HEK293 (cell line): ENCODE results near the gene STRN3.

Experiments
- CTCF ChIA-PET: fragments of 350-600 bp; formaldehyde crosslinking; extraction: SDS; loops from one replicate; lab custom pipeline; 2021; ENCODE audit warnings: antibody characterized with exemption; lab: Yijun Ruan, JAX
- POLR2A ChIA-PET: fragments of 300-600 bp; formaldehyde crosslinking; extraction: SDS; loops from one replicate; lab custom pipeline; 2020; ENCODE audit warnings: antibody characterized with exemption, inconsistent platforms; lab: Yijun Ruan, JAX
- H3K27ac ChIP-seq: fragments of 200-500 bp; sonication (Bioruptor generic); 2 replicates; pipeline ENCODE4 v1.5.1; 2014; ENCODE audit warnings: low read depth, low read length, control low read depth, inconsistent platforms; ENCODE audit errors: extremely low read depth
- H3K36me3 ChIP-seq, 2 experiments: fragments of 200-500 bp in 1 of 2; sonication (Bioruptor generic) in 1 of 2; 1 replicate in 1 of 2; 2 replicates in 1 of 2; pipeline ENCODE4 v1.5.1; 2014 to 2017; ENCODE audit warnings: inconsistent platforms in 2 of 2, low read length in 2 of 2; ENCODE audit not compliant: control insufficient read depth in 2 of 2, insufficient read depth in 1 of 2
- H3K4me1 ChIP-seq: fragments of 200-500 bp; sonication (Bioruptor generic); 2 replicates; pipeline ENCODE4 v1.5.1; 2014; ENCODE audit warnings: mild to moderate bottlenecking, low read length, inconsistent platforms; ENCODE audit not compliant: control insufficient read depth, insufficient read depth
- H3K4me3 ChIP-seq: 2 replicates; pipeline ENCODE4 v1.5.1; 2011; ENCODE audit warnings: low read depth, mild to moderate bottlenecking, control low read depth, low read length, moderate library complexity
- H3K9me3 ChIP-seq: fragments of 200-500 bp; sonication (Bioruptor generic); 2 replicates; pipeline ENCODE4 v1.5.1; 2014; ENCODE audit warnings: low read depth, low read length, inconsistent platforms; ENCODE audit not compliant: control insufficient read depth, insufficient read depth
- FEZF1 ChIP-seq: fragments of 450-650 bp; formaldehyde crosslinking; IDR thresholded peaks from 2 replicates; pipeline ENCODE4 v1.5.1; 2016; ENCODE audit warnings: missing biosample characterization, missing genetic modification characterization
- KLF7 ChIP-seq: fragments of 450-650 bp; formaldehyde crosslinking; IDR thresholded peaks from 2 replicates; pipeline ENCODE4 v1.5.1; 2016; ENCODE audit warnings: missing biosample characterization, missing genetic modification characterization, borderline replicate concordance
- MEIS1 ChIP-seq: sonication (generic); formaldehyde crosslinking; IDR thresholded peaks from 2 replicates; pipeline ENCODE4 v1.8.1; 2022; ENCODE audit warnings: missing genetic modification reagents, mild to moderate bottlenecking, borderline replicate concordance
- OSR2 ChIP-seq: fragments of 450-650 bp; formaldehyde crosslinking; IDR thresholded peaks from 2 replicates; pipeline ENCODE4 v1.5.1; 2016; ENCODE audit warnings: missing biosample characterization, missing genetic modification characterization
- OVOL3 ChIP-seq: fragments of 450-650 bp; formaldehyde crosslinking; IDR thresholded peaks from 2 replicates; pipeline ENCODE4 v1.5.1; 2016; ENCODE audit warnings: missing biosample characterization, missing genetic modification characterization
- YY2 ChIP-seq: fragments of 450-650 bp; formaldehyde crosslinking; IDR thresholded peaks from 2 replicates; pipeline ENCODE4 v1.5.1; 2016; ENCODE audit warnings: missing biosample characterization, missing genetic modification characterization
- ZBTB1 ChIP-seq: fragments of 450-650 bp; formaldehyde crosslinking; IDR thresholded peaks from 2 replicates; pipeline ENCODE4 v1.5.1; 2016; ENCODE audit warnings: missing biosample characterization, missing genetic modification characterization
- ZNF121 ChIP-seq: fragments of 450-650 bp; formaldehyde crosslinking; IDR thresholded peaks from 2 replicates; pipeline ENCODE4 v1.5.1; 2016; ENCODE audit warnings: missing biosample characterization, missing genetic modification characterization
- ZNF146 ChIP-seq: fragments of 450-650 bp; formaldehyde crosslinking; IDR thresholded peaks from 2 replicates; pipeline ENCODE4 v1.5.1; 2016; ENCODE audit warnings: missing biosample characterization, missing genetic modification characterization
- ZNF221 ChIP-seq: fragments of 450-650 bp; formaldehyde crosslinking; IDR thresholded peaks from 2 replicates; pipeline ENCODE4 v1.5.1; 2017; ENCODE audit warnings: missing biosample characterization, missing genetic modification characterization, borderline replicate concordance
- ZNF350 ChIP-seq: fragments of 450-650 bp; formaldehyde crosslinking; IDR thresholded peaks from 2 replicates; pipeline ENCODE4 v1.5.0; 2017; ENCODE audit warnings: missing biosample characterization, mild to moderate bottlenecking, missing genetic modification characterization
- ZNF354C ChIP-seq: fragments of 450-650 bp; formaldehyde crosslinking; IDR thresholded peaks from 2 replicates; pipeline ENCODE4 v1.5.1; 2016; ENCODE audit warnings: missing biosample characterization, missing genetic modification characterization, low read depth, borderline replicate concordance
- ZNF426 ChIP-seq: fragments of 450-650 bp; formaldehyde crosslinking; IDR thresholded peaks from 2 replicates; pipeline ENCODE4 v1.5.1; 2017; ENCODE audit warnings: missing biosample characterization, missing genetic modification characterization, mild to moderate bottlenecking, inconsistent platforms, moderate library complexity
- ZNF529 ChIP-seq: fragments of 450-650 bp; formaldehyde crosslinking; IDR thresholded peaks from 2 replicates; pipeline ENCODE4 v1.5.1; 2017; ENCODE audit warnings: missing genetic modification characterization, missing biosample characterization; ENCODE audit not compliant: insufficient replicate concordance
- ZNF571 ChIP-seq: fragments of 450-650 bp; formaldehyde crosslinking; IDR thresholded peaks from 2 replicates; pipeline ENCODE4 v1.5.0; 2017; ENCODE audit warnings: missing biosample characterization, missing genetic modification characterization
- ZNF596 ChIP-seq: fragments of 450-650 bp; IDR thresholded peaks from 2 replicates; pipeline ENCODE4 v1.5.0; 2018; ENCODE audit warnings: missing biosample characterization, mild to moderate bottlenecking, missing genetic modification characterization, moderate library complexity
- ZNF747 ChIP-seq: fragments of 450-650 bp; formaldehyde crosslinking; IDR thresholded peaks from 2 replicates; pipeline ENCODE4 v1.5.1; 2016; ENCODE audit warnings: missing biosample characterization, missing genetic modification characterization
- ZNF76 ChIP-seq: fragments of 450-650 bp; formaldehyde crosslinking; IDR thresholded peaks from 2 replicates; pipeline ENCODE4; 2016; ENCODE audit warnings: low read depth, missing biosample characterization, missing genetic modification characterization, borderline replicate concordance
- TF ChIP-seq, protein P1 (sequence below): fragments of 450-650 bp; formaldehyde crosslinking; IDR thresholded peaks from 2 replicates; pipeline ENCODE4 v1.5.1; 2017; ENCODE audit warnings: missing biosample characterization, missing genetic modification characterization
- TF ChIP-seq, protein P2 (sequence below): fragments of 450-650 bp; formaldehyde crosslinking; IDR thresholded peaks from 2 replicates; pipeline ENCODE4; 2016; ENCODE audit warnings: missing biosample characterization, missing genetic modification characterization
- TF ChIP-seq, protein P3 (sequence below): fragments of 450-650 bp; formaldehyde crosslinking; IDR thresholded peaks from 2 replicates; pipeline ENCODE4 v1.5.1; 2016; ENCODE audit warnings: missing biosample characterization, missing genetic modification characterization
- TF ChIP-seq, protein P4 (sequence below): fragments of 450-650 bp; formaldehyde crosslinking; IDR thresholded peaks from 2 replicates; pipeline ENCODE4 v1.5.1; 2016; ENCODE audit warnings: missing biosample characterization, missing genetic modification characterization

Gene STRN3

DNA sequence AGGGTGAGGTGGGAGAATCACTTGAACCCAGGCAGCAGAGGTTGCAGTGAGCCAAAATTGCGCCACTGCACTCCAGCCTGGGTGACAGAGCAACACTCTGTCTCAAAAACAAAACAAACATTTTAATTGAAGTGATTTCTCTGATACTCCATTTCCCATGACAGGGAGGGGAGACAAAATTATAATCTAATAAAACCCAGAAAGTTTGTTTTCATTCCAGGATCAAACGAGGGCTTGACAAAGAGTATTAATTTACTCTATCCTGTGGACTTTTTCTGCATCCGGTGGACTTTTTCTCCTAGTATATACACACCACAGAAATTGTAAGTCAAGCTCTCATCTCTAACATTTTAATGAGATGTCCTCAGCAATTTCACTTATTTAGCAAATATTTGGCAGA, 15.2 kb downstream of the STRN3 start:
- Histone ChIP-seq H3K4me1 (peaks cover 5% of the 10 kb centered on the region; the same call in 1 of the 2 replicates), H3K36me3 (peaks cover 6 to 15% of the 10 kb centered on the region in 2 experiments), H3K4me3 (no peak overlapping the region), H3K27ac (no peak overlapping the region), H3K9me3 (no peaks in the 10 kb centered on the region)
- POLR2A ChIA-PET, result interaction anchor here (1.8 kb wide), 1 partner anchor 15 kb away, joined by 8 read pairs; the partner anchor contains the start of genes AP4S1 and STRN3
- CTCF ChIA-PET, result no interaction called here
- TF ChIP-seq, protein P1, sequence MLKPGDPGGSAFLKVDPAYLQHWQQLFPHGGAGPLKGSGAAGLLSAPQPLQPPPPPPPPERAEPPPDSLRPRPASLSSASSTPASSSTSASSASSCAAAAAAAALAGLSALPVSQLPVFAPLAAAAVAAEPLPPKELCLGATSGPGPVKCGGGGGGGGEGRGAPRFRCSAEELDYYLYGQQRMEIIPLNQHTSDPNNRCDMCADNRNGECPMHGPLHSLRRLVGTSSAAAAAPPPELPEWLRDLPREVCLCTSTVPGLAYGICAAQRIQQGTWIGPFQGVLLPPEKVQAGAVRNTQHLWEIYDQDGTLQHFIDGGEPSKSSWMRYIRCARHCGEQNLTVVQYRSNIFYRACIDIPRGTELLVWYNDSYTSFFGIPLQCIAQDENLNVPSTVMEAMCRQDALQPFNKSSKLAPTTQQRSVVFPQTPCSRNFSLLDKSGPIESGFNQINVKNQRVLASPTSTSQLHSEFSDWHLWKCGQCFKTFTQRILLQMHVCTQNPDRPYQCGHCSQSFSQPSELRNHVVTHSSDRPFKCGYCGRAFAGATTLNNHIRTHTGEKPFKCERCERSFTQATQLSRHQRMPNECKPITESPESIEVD (tag by site-specific recombination), result peak; percentile 73
- TF ChIP-seq ZBTB1 (tag by site-specific recombination) (no peak), ZNF571 (tag by site-specific recombination) (no peak), MEIS1 (CRISPR knock-in tag) (no peak), OSR2 (peak; percentile 26; the same call in 1 of the 2 replicates), ZNF221 (tag by site-specific recombination) (no peak), ZNF354C (no peak)
- TF ChIP-seq, protein P2, sequence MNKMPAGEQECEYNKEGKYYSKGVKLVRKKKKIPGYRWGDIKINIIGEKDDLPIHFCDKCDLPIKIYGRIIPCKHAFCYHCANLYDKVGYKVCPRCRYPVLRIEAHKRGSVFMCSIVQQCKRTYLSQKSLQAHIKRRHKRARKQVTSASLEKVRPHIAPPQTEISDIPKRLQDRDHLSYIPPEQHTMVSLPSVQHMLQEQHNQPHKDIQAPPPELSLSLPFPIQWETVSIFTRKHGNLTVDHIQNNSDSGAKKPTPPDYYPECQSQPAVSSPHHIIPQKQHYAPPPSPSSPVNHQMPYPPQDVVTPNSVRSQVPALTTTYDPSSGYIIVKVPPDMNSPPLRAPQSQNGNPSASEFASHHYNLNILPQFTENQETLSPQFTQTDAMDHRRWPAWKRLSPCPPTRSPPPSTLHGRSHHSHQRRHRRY (tag by site-specific recombination), result no peak

DNA sequence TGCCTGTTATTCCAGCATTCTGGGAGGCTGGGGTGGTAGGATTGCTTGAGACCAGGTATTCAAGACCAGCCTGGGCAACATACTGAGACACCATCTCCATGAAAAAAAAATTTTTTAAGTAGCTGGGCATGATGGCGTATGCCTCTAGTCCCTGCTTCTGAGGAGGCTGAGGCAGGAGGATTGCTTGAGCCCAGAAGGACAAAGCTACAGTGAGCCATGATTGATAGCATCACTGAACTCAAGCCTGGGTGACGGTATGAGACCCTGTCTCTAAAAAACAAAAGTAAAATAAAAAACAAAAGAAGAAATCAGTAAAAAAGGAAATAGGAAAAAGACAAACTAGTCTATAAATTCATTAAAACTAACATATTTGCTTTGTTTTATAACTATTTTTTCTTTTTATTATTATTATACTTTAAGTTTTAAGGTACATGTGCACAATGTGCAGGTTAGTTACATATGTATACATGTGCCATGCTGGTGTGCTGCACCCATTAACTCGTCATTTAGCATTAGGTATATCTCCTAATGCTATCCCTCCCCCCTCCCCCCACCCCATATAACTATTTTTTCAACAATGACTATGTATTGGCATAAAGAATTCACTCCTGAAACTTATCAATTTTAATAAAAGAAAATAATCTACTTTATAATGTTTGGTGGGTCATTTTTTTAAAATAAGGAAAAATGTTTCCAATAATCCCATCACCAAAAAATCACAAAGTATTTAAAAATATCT, 16.2 kb downstream of the STRN3 start:
- peaks cover 5% of the 10 kb centered on the region; the same call in 1 of the 2 replicates for H3K4me1 ChIP-seq
- TF ChIP-seq YY2 (tag by site-specific recombination) (no peak), ZNF76 (tag by site-specific recombination) (no peak), ZNF121 (tag by site-specific recombination) (no peak), ZNF529 (tag by site-specific recombination) (no peak), OVOL3 (tag by site-specific recombination) (no peak), ZNF146 (tag by site-specific recombination) (no peak), ZNF426 (no peak), FEZF1 (tag by site-specific recombination) (no peak), KLF7 (no peak), ZNF350 (tag by site-specific recombination) (no peak), ZNF596 (tag by site-specific recombination) (no peak), ZNF747 (tag by site-specific recombination) (no peak)
- TF ChIP-seq, protein P3, sequence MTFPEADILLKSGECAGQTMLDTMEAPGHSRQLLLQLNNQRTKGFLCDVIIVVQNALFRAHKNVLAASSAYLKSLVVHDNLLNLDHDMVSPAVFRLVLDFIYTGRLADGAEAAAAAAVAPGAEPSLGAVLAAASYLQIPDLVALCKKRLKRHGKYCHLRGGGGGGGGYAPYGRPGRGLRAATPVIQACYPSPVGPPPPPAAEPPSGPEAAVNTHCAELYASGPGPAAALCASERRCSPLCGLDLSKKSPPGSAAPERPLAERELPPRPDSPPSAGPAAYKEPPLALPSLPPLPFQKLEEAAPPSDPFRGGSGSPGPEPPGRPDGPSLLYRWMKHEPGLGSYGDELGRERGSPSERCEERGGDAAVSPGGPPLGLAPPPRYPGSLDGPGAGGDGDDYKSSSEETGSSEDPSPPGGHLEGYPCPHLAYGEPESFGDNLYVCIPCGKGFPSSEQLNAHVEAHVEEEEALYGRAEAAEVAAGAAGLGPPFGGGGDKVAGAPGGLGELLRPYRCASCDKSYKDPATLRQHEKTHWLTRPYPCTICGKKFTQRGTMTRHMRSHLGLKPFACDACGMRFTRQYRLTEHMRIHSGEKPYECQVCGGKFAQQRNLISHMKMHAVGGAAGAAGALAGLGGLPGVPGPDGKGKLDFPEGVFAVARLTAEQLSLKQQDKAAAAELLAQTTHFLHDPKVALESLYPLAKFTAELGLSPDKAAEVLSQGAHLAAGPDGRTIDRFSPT (tag by site-specific recombination), result no peak
- TF ChIP-seq, protein P4, sequence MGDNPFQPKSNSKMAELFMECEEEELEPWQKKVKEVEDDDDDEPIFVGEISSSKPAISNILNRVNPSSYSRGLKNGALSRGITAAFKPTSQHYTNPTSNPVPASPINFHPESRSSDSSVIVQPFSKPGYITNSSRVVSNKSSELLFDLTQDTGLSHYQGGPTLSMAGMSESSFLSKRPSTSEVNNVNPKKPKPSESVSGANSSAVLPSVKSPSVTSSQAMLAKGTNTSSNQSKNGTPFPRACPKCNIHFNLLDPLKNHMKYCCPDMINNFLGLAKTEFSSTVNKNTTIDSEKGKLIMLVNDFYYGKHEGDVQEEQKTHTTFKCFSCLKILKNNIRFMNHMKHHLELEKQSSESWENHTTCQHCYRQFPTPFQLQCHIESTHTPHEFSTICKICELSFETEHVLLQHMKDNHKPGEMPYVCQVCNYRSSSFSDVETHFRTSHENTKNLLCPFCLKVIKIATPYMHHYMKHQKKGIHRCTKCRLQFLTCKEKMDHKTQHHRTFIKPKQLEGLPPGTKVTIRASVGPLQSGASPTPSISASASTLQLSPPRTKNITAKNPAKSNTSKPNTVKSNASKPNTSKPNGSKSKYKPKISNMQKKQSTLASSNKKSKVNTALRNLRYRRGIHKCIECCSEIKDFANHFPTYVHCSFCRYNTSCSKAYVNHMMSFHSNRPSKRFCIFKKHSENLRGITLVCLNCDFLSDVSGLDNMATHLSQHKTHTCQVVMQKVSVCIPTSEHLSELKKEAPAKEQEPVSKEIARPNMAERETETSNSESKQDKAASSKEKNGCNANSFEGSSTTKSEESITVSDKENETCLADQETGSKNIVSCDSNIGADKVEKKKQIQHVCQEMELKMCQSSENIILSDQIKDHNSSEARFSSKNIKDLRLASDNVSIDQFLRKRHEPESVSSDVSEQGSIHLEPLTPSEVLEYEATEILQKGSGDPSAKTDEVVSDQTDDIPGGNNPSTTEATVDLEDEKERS (tag by site-specific recombination), result no peak
- TF ChIP-seq, all 188 proteins: peak for 0
- Histone ChIP-seq H3K27ac (no peak overlapping the region), H3K9me3 (no peaks in the 10 kb centered on the region), H3K4me3 (no peak overlapping the region), H3K36me3 (peaks cover 6 to 15% of the 10 kb centered on the region in 2 experiments)
- ChIA-PET POLR2A (no interaction called here), CTCF (no interaction called here)
